Hindlimb muscle (tissue), 1 donor: ENCODE data around the gene CDH4. TPM values are rescaled to one million over a fixed set of nuclear protein-coding genes. Genes with fewer than 3 reads are reported as not detected.
"Not testable (repeated sequence)": the region's sequence is repeated elsewhere in the genome, so short reads cannot be mapped to it uniquely, and the experiment has no call there.

Experiments used
- DNase-seq: peaks from one replicate; pipeline ENCODE4 v3.0.0-alpha.2; 2013
- polyA plus RNA-seq: library from polyadenylated mRNA; unstranded; fragments of 120-200 nt; gene quantifications from one replicate; pipeline ENCODE4 v1.2.1, GENCODE V29; 2013; ENCODE audit not compliant: insufficient read length

The CDH4 gene
- polyA plus RNA-seq, 1 donor = 1.0 TPM

GRCh38 chr20:61420056-61420455, 168.0 kb downstream of the CDH4 start:
- no peak for DNase-seq

GRCh38 chr20:61420781-61421180, 168.7 kb downstream of the CDH4 start:
- no peak for DNase-seq

- DNase-seq = no peak
These were observed 170.8 kb downstream of the CDH4 start for GRCh38 chr20:61422636-61423425.

GRCh38 chr20:61424011-61424627, 172.1 kb downstream of the CDH4 start:
- DNase-seq = no peak

- DNase-seq = no peak
These were observed 172.8 kb downstream of the CDH4 start for GRCh38 chr20:61424628-61425420.

- not testable (repeated sequence) for DNase-seq
These were observed 173.5 kb downstream of the CDH4 start for GRCh38 chr20:61425541-61425991.

GRCh38 chr20:61426352-61426751, 174.3 kb downstream of the CDH4 start:
- no peak for DNase-seq

GRCh38 chr20:61429458-61430227, 177.6 kb downstream of the CDH4 start:
- no peak for DNase-seq

- no peak for DNase-seq
These were observed 178.2 kb downstream of the CDH4 start for GRCh38 chr20:61430228-61430624.

GRCh38 chr20:61433176-61433575, 181.1 kb downstream of the CDH4 start:
- no peak for DNase-seq

GRCh38 chr20:61433816-61434215, 181.8 kb downstream of the CDH4 start:
- DNase-seq = no peak

- DNase-seq = no peak
These were observed 182.3 kb downstream of the CDH4 start for GRCh38 chr20:61434341-61434781.

GRCh38 chr20:61435184-61435822, 183.2 kb downstream of the CDH4 start:
- no peak for DNase-seq

GRCh38 chr20:61435823-61436220, 183.8 kb downstream of the CDH4 start:
- no peak for DNase-seq

- DNase-seq = no peak
These were observed 184.2 kb downstream of the CDH4 start for GRCh38 chr20:61436283-61436666.

- no peak for DNase-seq
These were observed 184.7 kb downstream of the CDH4 start for GRCh38 chr20:61436667-61437279.

GRCh38 chr20:61437280-61438206, 185.5 kb downstream of the CDH4 start:
- no peak for DNase-seq

- no peak for DNase-seq
These were observed 186.2 kb downstream of the CDH4 start for GRCh38 chr20:61438285-61438684.

GRCh38 chr20:61439251-61439650, 187.2 kb downstream of the CDH4 start:
- no peak for DNase-seq

GRCh38 chr20:61440548-61441055, 188.5 kb downstream of the CDH4 start:
- no peak for DNase-seq
